HepG2 (cell line): ENCODE results near the gene OGFR. TPM values are rescaled to one million over a fixed set of nuclear protein-coding genes. Genes with fewer than 3 reads are reported as not detected.

Experiments used
- ATAC-seq: fragments of 200-7000 bp; cut with Tn5 transposase; 3 replicates; pipeline ENCODE4 v1.9.1; 2020; ENCODE audit warnings: mild to moderate bottlenecking, moderate library complexity
- BruUV-seq: library from RNA; stranded (reverse); fragments of 400-500 nt; replicated peaks from 2 replicates; lab custom pipeline; 2021; lab: Mats Ljungman, UMichigan
- CTCF ChIA-PET: fragments of 300-600 bp; formaldehyde crosslinking; extraction: SDS; loops from one replicate; lab custom pipeline; 2021; ENCODE audit warnings: low total read pairs, inconsistent platforms, low intra/inter-chr PET ratio; lab: Yijun Ruan, JAX
- POLR2A ChIA-PET: fragments of 350-600 bp; sonication (Branson Sonifier 250); formaldehyde crosslinking; loops from one replicate; lab custom pipeline; 2020; ENCODE audit warnings: antibody characterized with exemption, inconsistent platforms; lab: Yijun Ruan, JAX
- DNase-seq: peaks from one replicate; pipeline ENCODE4 v3.0.0-alpha.2; 2015; ENCODE audit warnings: low spot score
- FAIRE-seq: peaks from 3 replicates; lab custom pipeline; 2011; peaks lifted over from hg19 to GRCh38; lab: Jason Lieb, UNC
- H2AFZ ChIP-seq: one replicate; pipeline ENCODE4 v1.6.1; 2011; ENCODE audit warnings: low read length, inconsistent platforms
- H3K27ac ChIP-seq: fragments of 300-600 bp; 3 replicates; pipeline ENCODE4 v1.8.0; 2011; ENCODE audit warnings: mixed run types, mild to moderate bottlenecking, mixed read lengths, low read length, inconsistent platforms; ENCODE audit not compliant: insufficient read depth; ENCODE audit errors: extremely low read length
- H3K27me3 ChIP-seq, 2 experiments: fragments of 200-600 bp in 1 of 2; 2 replicates in 1 of 2; 3 replicates in 1 of 2; pipeline versions ENCODE4 v1.6.0 to v1.8.0; 2011; ENCODE audit warnings: low read length in 2 of 2, mild to moderate bottlenecking in 2 of 2, moderate library complexity in 2 of 2, inconsistent platforms in 1 of 2; ENCODE audit not compliant: insufficient read depth in 2 of 2, control insufficient read depth in 1 of 2
- H3K36me3 ChIP-seq, 2 experiments: fragments of 200-600 bp in 1 of 2; replicated peaks in 1 of 2; 2 replicates in 1 of 2; 3 replicates in 1 of 2; pipeline versions ENCODE4 v1.5.1 to v1.8.0; 2011; ENCODE audit warnings: low read length in 2 of 2, inconsistent platforms in 1 of 2; ENCODE audit not compliant: insufficient read depth in 2 of 2, control insufficient read depth in 1 of 2
- H3K4me1 ChIP-seq: 2 replicates; pipeline ENCODE4 v1.5.1; 2012; ENCODE audit warnings: low read length, inconsistent platforms; ENCODE audit not compliant: insufficient read depth
- H3K4me2 ChIP-seq: 2 replicates; pipeline ENCODE4 v1.6.0; 2011; ENCODE audit warnings: low read depth, low read length, inconsistent platforms
- H3K4me3 ChIP-seq, 3 experiments: fragments of 200-600 bp in 1 of 3; sonication (generic), shearing (Covaris generic) in 1 of 3; replicated peaks in 1 of 3; 2 replicates each; pipeline ENCODE4 v1.5.1; 2011 to 2016; ENCODE audit warnings: low read length in 3 of 3, inconsistent platforms in 2 of 3, low read depth in 2 of 3, mild to moderate bottlenecking in 2 of 3, control low read depth in 1 of 3, mixed read lengths in 1 of 3; ENCODE audit not compliant: insufficient read depth in 1 of 3
- H3K79me2 ChIP-seq: one replicate; pipeline ENCODE4 v1.6.1; 2011; ENCODE audit warnings: low read length, inconsistent platforms; ENCODE audit not compliant: insufficient read depth
- H3K9ac ChIP-seq: 2 replicates; pipeline ENCODE4 v1.6.0; 2011; ENCODE audit warnings: mild to moderate bottlenecking, low read depth, low read length, inconsistent platforms; ENCODE audit not compliant: insufficient read depth
- H3K9me3 ChIP-seq: 2 replicates; pipeline ENCODE4 v1.5.1; 2012; ENCODE audit warnings: mild to moderate bottlenecking, low read length
- H4K20me1 ChIP-seq: 2 replicates; pipeline ENCODE4 v1.6.0; 2011; ENCODE audit warnings: inconsistent platforms, mild to moderate bottlenecking, low read length, moderate library complexity; ENCODE audit not compliant: insufficient read depth
- ARHGAP35 ChIP-seq: sonication (generic); formaldehyde crosslinking; IDR thresholded peaks from 2 replicates; pipeline ENCODE4 v1.9.0; 2022; ENCODE audit warnings: mild to moderate bottlenecking, inconsistent platforms, moderate library complexity, missing genetic modification reagents, borderline replicate concordance
- CBFB ChIP-seq: sonication (generic); formaldehyde crosslinking; IDR thresholded peaks from 2 replicates; pipeline ENCODE4 v1.4.0; 2020; ENCODE audit warnings: missing genetic modification reagents
- HNF4A ChIP-seq: sonication (generic); formaldehyde crosslinking; IDR thresholded peaks from 2 replicates; pipeline ENCODE4 v1.4.0; 2020; ENCODE audit warnings: missing genetic modification reagents
- MEIS1 ChIP-seq: sonication (generic); formaldehyde crosslinking; IDR thresholded peaks from 2 replicates; pipeline ENCODE4 v1.9.0; 2021; ENCODE audit warnings: mild to moderate bottlenecking, missing genetic modification reagents, moderate library complexity, borderline replicate concordance
- MTERF4 ChIP-seq: sonication (generic); formaldehyde crosslinking; IDR thresholded peaks from 2 replicates; pipeline ENCODE4 v1.8.0; 2023; ENCODE audit warnings: mild to moderate bottlenecking, missing genetic modification reagents
- REPIN1 ChIP-seq: sonication (generic); formaldehyde crosslinking; IDR thresholded peaks from 2 replicates; pipeline ENCODE4 v1.8.0; 2022; ENCODE audit warnings: missing genetic modification reagents, low read depth, mild to moderate bottlenecking, borderline replicate concordance
- SALL2 ChIP-seq: sonication (generic); formaldehyde crosslinking; IDR thresholded peaks from 2 replicates; pipeline ENCODE4 v1.8.1; 2023; ENCODE audit warnings: mild to moderate bottlenecking, missing genetic modification reagents, inconsistent platforms
- SMAD1 ChIP-seq: sonication (generic); formaldehyde crosslinking; IDR thresholded peaks from 2 replicates; pipeline ENCODE4 v1.4.0; 2020; ENCODE audit warnings: missing genetic modification reagents, low read depth, mild to moderate bottlenecking, borderline replicate concordance
- ZFP90 ChIP-seq: sonication (generic); formaldehyde crosslinking; IDR thresholded peaks from 2 replicates; pipeline ENCODE4 v1.8.0; 2022; ENCODE audit warnings: missing genetic modification reagents, mild to moderate bottlenecking, inconsistent platforms, borderline replicate concordance
- WGBS: methylation state at CpG from one replicate; pipeline ENCODE4 v1.1.6; 2017; ENCODE audit warnings: low lambda C conversion rate; 5-methylcytosine and 5-hydroxymethylcytosine counted together
- in situ Hi-C: cut with HindIII; loops from 2 replicates; pipeline ENCODE4 v1.10.0; 2017; ENCODE audit warnings: low pct_unique_long_range_greater_than_20kb; ENCODE audit not compliant: extremely low pct_ligation_motif_present
- intact Hi-C: fragments of 100-400 bp; cut with micrococcal nuclease; formaldehyde crosslinking; loops from one replicate; pipeline ENCODE4 v1.10.0; 2022; ENCODE audit not compliant: unreplicated experiment
- polyA plus RNA-seq, 8 experiments: library from polyadenylated mRNA; depleted of rRNA in 3 of 8; stranded (reverse) in 7 of 8; unstranded in 1 of 8; fragments of >200 nt; fragmentation: Illumina TruSeq in 4 of 8; extraction: Trizol in 4 of 8; gene quantifications; 2 replicates each; pipeline versions ENCODE4 v1.2.1 to v1.2.3, GENCODE V29; 2011 to 2016; ENCODE audit warnings: low read depth in 4 of 8, missing spikeins in 1 of 8, mixed read lengths in 1 of 8; ENCODE audit not compliant: insufficient read depth in 1 of 8
- total RNA-seq, 5 experiments: library from RNA; depleted of rRNA; stranded (reverse); fragments of >200 nt; fragmentation: Illumina TruSeq; extraction: Trizol; gene quantifications; 2 replicates each; pipeline ENCODE4 v1.2.3, GENCODE V29; 2016; ENCODE audit warnings: low read depth in 1 of 5

OGFR gene
- total and polyA plus RNA-seq, 2 of the 13 experiments (the other 11 are each of a cell fraction or from before 2014, with no cell fraction given): 47.7 to 81.8 TPM

DNA sequence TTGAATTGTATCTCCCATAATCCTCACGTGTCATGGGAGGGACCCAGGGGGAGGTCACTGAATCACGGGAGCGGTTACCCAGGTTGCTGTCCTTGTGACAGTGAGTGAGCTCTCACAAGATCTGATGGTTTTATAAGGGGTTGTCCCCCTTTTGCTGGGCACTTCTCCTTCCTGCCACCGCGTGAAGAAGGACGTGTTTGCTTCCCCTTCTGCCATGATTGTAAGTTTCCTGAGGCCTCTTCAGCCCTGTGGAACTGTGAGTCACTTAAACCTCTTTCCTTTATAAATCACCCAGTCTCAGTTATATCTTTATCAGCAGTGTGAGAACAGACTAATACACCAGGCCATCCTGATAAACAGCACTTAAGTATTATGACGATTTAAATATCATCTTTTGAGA, 17.3 kb upstream of the OGFR start:
- no TSS peak for BruUV-seq
- ATAC-seq (no peak), FAIRE-seq (no peak), DNase-seq (no peak)
- 19% methylated on average over 7 of the region's 7 CpGs for WGBS
- H3K79me2 ChIP-seq: no peaks in the 10 kb centered on the region
- H3K4me1 ChIP-seq: peaks cover 34% of the 10 kb centered on the region
- in situ Hi-C loops: loop anchor here (25.0 kb wide), 1 partner anchor 275 kb away; no protein-coding TSS in a partner anchor
- no peak for TF ChIP-seq ARHGAP35 (CRISPR knock-in tag)
- no peak for TF ChIP-seq CBFB (CRISPR knock-in tag)
- no peak for TF ChIP-seq SALL2 (CRISPR knock-in tag)
- no peak for TF ChIP-seq HNF4A
- TF ChIP-seq ZFP90 (CRISPR knock-in tag): no peak
- no peak for TF ChIP-seq MTERF4 (CRISPR knock-in tag)
- TF ChIP-seq SMAD1 (CRISPR knock-in tag): no peak
- TF ChIP-seq REPIN1 (CRISPR knock-in tag): no peak
- no peak for TF ChIP-seq MEIS1 (CRISPR knock-in tag)
- no peak overlapping the region for H2AFZ ChIP-seq
- peaks cover 21 to 80% of the 10 kb centered on the region in 2 experiments for H3K27me3 ChIP-seq
- no peaks in the 10 kb centered on the region for H3K9me3 ChIP-seq
- H3K4me2 ChIP-seq: no peak overlapping the region
- no peak overlapping the region for H3K27ac ChIP-seq
- intact Hi-C loops: no loop called here
- CTCF ChIA-PET: no interaction called here
- POLR2A ChIA-PET: no interaction called here
- no peak overlapping the region for H3K9ac ChIP-seq
- H3K4me3 ChIP-seq: no peak overlapping the region
- no peaks in the 10 kb centered on the region for H3K36me3 ChIP-seq
- no peaks in the 10 kb centered on the region for H4K20me1 ChIP-seq
